Prostate gland (tissue), 2 donors: ENCODE results near the gene ADAT1.

Source experiments
- POLR2A ChIP-seq: fragments of 450-650 bp; IDR thresholded peaks from one replicate; pipeline ENCODE4 v1.6.1; 2016; ENCODE audit warnings: antibody characterized with exemption, mild to moderate bottlenecking
- POLR2AphosphoS5 ChIP-seq: sonication (generic); formaldehyde crosslinking; IDR thresholded peaks from one replicate; pipeline ENCODE4 v1.6.1; 2017; ENCODE audit warnings: antibody characterized with exemption
- TF ChIP-seq, protein P1 (sequence below), 4 experiments: fragments of 200-600 bp in 2 of 4; fragments of 450-650 bp in 2 of 4; sonication (generic) in 2 of 4; IDR thresholded peaks; 1 replicate in 3 of 4; 2 replicates in 1 of 4; pipeline ENCODE4 v1.5.1; 2016 to 2019; ENCODE audit warnings: antibody characterized with exemption in 4 of 4, mild to moderate bottlenecking in 2 of 4, moderate library complexity in 2 of 4

DNA sequence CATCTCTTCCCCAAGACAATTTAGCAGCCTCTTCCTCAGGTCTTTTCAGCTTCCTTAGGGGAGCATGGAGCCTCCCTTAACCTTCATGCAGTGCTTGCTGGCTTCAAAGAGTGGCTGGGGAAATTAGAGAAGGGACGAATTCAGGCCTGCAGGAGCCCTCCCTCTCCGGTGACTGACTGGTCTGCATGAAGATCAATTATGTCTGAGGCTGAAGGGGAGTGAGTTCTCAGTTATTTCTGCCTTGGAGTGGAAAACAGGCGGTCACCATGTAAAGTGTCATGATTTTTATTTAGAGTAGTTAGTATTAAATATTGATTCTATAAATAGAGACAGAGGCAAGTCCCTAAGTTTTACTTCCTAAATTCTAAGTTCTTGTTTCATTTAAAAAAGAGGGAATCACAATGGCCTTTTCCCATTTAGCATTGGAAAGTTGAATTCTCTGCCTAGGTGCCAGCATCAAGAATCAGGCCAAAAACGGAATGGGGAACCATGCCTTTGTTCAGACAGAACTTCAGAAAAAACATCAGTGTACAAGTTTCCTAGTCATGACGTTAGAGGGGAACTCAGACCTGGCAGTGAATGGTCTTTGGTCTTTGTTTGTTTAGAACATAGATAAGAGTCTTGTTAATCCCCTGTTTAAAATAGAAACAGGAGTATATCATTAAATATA is 52.5 kb downstream of the ADAT1 start:
- TF ChIP-seq, protein P1, sequence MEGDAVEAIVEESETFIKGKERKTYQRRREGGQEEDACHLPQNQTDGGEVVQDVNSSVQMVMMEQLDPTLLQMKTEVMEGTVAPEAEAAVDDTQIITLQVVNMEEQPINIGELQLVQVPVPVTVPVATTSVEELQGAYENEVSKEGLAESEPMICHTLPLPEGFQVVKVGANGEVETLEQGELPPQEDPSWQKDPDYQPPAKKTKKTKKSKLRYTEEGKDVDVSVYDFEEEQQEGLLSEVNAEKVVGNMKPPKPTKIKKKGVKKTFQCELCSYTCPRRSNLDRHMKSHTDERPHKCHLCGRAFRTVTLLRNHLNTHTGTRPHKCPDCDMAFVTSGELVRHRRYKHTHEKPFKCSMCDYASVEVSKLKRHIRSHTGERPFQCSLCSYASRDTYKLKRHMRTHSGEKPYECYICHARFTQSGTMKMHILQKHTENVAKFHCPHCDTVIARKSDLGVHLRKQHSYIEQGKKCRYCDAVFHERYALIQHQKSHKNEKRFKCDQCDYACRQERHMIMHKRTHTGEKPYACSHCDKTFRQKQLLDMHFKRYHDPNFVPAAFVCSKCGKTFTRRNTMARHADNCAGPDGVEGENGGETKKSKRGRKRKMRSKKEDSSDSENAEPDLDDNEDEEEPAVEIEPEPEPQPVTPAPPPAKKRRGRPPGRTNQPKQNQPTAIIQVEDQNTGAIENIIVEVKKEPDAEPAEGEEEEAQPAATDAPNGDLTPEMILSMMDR (IDR thresholded peaks at IDR 0.05): no peak
- TF ChIP-seq POLR2A (no peak), POLR2AphosphoS5 (no peak)
